GM21526 (cell line): ENCODE results near the gene CHAT.

Experiments
- ATAC-seq: cut with Tn5 transposase; IDR thresholded peaks from one replicate; pipeline ENCODE4 v1.9.1; 2021; ENCODE audit warnings: moderate library complexity; ENCODE audit not compliant: unreplicated experiment, low FRiP score

Gene CHAT

DNA sequence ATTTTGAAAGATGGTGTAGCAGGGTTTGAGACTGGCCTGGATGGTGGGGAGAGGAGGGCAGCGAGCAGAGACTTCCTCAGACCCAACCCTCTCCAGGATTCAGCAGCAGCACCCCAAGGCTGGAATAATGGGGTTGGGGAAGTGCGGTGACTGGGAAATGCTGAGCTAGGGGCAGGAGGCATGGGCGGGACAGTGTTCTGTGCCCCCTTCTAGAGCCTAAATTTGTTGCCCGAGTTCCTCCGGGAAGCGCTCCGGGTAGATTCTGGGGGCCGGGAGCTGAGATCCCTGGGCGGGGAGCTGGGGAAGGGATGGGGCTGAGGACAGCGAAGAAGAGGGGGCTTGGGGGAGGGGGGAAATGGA is at the start of gene CHAT:
Gene CHAT (plus strand): TSS at position 156 of the 360 bp plus-strand sequence. CDS start 153 bp downstream, at position 309.
- ATAC-seq = no peak

DNA sequence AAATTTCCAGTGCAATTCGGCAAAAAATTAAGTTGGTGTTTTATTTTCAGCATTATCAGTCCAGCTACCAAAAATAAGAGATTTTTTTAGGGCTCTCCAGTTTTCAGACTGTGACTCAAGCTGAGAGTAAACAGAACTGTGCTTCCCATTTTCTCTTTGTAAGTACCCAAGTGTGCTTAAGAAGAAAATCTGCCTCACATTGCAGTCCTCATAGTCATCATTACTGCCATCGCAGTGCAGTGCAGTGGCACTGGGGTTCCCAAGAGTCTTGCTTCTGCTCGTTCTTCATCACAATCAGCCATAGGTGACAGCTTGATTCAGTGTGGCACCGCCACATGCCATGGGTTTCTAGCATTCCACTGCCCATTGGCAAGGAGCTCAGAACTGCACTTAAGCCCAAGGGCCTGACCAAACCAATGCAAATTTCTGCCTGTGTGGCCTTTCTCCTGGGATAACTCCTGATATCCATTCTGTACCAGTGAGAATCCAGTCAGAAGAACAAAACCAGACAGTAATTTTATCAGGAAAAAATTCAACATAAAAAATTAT is 49.3 kb upstream of the CHAT start:
- ATAC-seq = no peak

DNA sequence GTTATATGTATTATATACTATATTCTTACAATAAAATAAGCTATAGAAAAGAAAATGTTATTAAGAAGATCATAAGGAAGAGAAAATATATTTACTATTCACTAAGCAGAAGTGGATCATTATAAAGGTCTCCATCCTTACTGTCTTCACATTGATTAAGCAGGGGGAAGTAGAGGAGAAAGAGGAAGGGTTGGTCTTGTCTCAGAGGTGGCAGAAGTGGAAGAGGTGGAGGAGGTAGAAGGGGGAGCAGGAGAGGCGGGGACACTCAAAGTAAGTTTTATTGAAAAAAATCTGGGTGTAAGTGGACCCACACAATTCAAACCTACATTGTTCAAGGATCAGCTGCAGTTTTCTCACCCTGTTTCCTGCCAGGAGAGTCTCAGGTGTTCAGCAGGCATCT is 46.0 kb upstream of the CHAT start:
- no peak for ATAC-seq

DNA sequence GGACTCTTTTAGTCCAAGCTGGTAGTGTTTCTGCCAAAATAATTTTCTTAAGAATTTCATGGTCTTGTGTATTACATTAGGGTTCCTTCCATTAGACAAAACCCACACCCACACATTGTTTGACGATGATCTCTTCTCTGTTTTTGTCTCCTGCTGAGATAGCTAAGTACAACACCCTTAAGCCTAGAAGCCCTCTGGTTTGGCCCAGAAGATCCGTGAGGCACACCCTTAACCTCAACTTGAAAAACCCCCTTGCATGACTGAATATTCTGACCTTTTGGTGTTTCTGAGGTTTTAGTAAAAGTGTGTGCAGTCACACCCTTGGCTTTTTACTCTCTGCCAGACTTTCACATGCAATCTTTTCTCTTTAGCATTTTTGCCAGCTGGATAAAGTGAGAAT is 45.6 kb upstream of the CHAT start:
- no peak for ATAC-seq

DNA sequence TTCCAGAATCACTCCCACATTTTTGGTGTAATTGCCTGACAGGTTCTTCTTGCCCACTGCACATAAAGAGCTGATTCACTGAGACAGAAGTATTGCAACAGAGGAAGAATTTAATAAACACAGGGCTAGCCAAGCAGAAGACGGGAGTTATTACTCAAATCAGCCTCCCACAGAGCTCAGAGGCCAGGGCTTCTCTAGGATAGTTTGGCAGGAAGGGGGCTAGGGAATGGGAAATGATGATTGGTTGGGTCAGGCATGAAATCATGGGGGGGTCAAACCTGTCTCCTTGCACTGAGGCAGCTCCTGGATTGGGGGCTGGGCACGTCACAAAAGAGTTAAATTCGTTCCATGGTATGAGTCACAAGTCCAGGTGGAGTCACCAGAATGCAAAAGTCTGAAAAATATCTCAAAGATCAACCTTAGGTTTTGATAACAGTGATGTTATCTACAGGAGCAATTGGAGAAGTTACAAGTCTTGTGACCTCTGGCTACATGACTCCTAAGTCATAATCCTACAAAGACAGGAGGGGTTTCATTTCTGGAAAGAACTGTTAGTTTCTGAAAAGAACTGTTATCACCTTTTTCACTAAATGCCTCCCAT is 44.7 kb upstream of the CHAT start:
- no peak for ATAC-seq

DNA sequence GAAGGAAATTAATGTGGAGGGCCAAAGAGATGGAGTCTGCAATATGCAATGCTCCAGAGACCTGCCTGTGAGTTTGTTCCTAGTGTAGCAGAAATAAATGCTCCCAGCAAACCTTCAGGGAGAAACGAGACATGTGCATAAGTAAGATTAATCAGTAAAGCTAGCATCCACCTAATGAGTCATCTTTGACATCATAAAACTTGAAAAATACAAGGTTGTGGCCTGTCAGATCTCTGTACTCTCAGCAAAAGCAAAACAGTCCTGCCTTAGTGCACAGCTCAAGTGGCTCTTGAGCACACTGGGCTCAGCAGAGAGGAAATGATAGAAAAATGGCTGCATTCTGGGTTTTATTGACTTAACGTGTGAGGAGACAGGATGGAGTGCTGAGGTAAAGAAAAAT is 42.4 kb upstream of the CHAT start:
- no peak for ATAC-seq

DNA sequence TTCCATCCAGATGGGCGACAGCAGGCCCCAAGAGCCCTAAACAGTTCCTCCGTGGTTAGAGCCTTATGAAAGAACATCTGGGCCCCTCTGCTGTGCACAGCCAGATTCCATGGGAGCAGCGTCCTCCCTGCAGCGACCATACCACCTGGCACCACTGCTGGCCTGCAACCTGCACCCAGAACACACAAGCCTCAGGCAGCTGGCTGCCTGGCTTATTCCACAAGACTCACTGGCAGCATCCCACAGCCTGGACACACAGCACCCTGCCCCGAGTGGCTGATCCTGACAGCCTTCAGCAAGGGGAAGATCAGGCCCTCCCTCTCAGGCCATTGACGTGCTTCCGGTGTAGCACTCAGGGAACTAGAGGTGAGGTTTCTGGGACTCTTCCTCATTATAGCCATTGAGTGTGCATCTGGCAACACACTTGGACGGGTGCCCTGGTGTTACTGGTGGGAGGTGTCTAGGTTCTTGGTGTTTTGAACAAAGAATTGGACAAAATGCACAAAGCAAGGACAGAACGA is 41.2 kb upstream of the CHAT start:
- ATAC-seq = no peak

DNA sequence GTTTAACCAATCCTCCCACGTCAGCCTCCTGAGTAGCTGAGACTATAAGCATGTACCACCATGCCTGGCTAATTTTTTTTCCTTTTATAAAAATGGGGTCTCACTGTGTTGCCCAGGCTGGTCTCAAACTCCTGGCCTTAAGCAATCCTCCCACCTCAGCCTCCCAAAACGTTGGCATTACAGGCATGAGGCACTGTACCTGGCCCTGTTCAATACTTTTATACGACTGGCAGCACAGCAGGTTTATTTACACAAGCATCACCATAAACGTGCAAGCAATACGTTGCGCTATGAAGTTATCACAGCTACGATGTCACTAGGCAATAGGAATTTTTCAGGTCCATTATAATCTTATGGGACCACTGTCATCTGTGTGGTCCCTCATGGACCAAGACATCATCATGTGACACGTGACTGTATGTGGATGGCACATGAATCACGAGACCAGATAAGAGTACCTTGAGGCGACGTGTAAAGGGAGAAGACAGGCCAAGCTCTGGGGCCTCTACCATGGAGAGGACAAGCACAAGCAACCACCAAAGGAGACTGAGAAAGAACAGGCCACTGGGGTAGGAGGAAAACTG is 38.3 kb upstream of the CHAT start:
- no peak for ATAC-seq

DNA sequence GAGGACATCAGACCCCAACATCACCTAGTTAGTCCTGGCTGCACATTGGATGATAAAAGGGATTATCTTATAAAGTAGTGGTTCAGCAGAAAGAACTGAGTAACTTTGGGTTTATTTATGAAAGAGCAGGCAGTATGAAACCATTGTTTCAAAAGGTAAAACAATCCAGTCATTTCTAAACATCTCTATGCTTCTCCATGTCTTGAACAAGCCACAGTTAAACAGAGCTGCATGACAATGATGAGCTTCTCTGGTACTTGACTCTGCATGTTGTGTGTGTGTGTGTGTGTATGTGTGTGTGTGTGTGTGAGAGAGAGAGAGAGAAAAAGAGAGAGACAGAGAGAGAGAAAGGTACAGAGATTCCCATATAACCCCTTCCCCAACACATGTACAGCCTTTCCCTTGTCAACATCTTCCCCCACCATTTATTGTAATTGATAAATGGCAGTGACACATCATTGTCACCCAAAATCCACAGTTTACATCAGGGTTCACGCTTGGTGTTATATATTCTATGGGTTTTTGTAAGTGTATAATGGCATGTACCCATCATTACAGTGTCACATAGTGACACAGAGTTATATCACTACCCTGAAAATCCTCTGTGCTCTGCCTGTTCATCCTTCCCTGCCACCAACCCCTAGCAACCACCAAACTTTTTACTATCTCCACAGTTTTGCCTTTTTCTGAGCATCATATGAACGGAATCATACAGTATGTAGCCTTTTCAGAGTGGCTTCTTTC is 36.5 kb upstream of the CHAT start:
- ATAC-seq = no peak

DNA sequence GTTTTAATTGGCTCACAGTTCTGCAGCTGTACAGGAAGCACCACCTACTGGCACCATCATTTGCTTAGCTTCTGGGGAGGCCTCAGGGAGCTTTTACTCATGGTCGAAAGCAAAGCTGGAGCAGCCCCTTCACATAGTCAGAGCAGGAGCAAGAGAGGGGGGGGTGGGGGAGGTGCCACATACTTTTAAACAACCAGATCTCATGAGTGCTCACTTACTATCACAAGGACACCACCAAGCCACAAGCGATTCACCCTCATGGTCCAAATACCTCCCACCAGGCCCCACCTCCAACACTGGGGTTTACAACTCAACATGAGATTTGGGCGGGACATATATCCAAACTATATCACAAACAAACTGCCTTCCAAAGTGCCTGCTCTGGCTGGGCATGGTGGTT is 35.4 kb upstream of the CHAT start:
- ATAC-seq = no peak

DNA sequence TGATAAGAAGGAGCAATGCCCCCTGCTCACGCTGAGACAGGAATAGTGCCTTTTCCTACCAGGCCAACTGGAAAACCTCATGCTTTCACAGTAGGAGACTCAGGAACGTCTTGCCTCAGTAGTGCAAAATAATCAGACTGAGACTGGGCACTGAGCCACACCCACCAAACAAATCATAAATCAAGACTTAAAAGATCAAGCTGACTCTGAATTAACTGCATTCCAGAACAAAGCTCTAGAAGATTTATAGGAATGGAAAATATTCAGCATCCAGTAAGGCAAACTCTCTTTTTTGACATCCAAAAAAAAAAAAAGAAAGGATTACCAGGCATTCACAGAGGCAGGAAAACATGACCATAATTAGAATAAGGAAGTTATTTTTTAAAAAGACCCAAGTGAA is 34.2 kb upstream of the CHAT start:
- ATAC-seq = no peak

DNA sequence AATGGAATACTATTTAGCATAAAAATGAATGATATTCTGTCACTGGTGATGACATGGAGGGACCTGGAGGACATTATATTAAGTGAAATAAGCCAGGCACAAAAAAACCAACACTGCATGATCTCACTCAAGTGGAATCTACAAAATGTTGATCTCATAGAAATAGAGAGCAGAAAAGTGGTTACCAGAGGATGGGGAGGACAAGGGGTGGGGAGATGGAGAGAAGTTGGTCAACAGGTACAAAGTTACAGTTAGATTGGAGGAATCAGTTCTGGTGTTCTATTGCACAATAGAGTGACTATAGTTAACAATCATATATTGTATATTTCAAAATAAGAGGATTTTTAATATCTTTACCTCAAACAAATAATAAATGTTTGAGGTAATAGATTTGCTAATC is 28.4 kb upstream of the CHAT start:
- ATAC-seq = no peak

DNA sequence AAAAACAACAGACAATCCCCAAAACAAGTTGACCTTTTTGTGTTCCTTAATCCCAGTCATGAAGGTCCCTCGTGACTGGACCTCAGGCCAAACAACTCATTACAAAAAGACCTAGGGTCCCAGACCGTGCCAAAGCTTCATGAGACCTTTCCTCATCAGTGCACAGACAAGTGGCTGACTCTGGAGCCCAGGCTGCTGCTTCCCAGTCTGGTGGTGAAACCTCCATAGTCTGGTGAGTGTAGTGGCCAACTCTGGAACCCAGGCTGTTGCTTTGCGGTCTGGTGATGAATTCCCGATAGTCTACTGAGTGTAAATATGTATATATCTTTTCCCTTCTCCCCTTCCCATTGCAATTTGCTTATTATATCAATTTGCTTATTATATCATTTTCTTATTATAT is 25.9 kb upstream of the CHAT start:
- no peak for ATAC-seq

DNA sequence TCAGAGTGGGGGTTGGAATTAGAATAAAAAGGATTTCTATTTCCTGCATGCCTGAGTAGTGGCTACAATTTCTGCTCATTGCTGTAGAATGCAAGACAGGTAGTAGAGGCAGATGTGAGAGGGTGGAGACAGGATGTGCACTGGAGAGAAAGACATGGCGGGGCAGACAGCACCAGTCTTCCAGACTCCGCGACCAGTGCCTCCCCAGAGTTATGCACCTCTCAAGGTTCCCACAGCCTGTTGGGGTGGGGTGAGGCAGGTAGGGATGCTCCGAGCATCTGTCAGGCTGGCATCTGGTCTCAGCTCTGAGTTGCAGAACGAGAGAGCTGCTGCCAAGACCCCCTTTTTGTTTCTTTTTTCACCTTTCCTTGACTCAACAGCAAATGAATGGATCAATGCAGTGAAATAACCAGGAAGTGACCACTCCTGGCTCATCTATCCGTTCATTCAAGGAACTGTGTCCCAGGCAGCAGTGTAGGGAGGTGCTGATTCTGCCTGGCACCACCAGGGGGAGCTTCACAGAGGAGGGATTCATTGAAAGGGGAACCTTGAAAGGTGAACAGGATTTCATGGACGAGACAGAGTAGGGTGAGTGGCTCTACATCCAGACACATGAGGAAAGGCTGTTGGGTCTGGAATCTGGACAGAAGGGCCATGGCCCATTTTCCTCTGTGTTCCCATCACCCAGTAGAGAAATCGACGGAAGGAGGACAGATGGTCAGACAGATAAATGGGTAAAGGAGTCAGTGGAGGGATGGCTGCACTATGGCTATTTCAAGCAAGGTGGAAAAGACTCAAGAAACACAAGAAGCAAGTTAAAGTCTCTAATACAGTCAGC is 20.9 kb upstream of the CHAT start:
- no peak for ATAC-seq

DNA sequence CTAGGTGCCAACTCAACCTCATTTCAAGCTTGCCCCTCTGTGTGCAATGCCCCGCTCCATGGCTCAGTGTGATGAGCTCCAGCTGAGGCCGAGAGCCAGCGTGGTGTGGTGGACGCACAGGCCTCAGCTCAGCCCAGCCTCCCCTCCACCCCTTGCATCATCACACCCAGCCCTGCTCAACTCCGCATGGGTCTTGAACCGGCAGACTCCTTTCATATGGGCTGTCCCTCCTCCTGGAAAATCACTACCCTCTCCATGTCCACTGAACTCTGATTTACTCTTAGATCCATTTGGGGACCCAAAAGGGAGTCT is 20.3 kb upstream of the CHAT start:
- ATAC-seq = no peak

DNA sequence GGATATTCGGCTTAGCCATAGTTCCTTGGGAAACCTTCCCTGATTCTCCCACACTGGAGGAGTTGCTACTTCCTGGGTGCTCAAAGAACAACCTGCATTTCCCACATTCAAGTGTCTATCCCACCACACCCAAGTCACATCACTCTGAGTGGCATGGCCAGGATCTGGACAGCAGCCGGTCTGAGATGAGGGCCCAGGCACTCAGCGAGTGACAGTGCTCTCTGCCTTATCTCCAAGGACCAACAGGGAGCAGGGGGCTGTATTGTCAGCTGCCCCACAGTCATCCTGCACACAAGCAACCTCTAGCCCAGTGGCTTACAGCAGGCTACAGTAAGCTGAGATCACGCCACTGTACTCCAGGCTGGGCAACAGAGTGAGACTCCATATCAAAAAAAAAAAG is 19.8 kb upstream of the CHAT start:
- no peak for ATAC-seq

DNA sequence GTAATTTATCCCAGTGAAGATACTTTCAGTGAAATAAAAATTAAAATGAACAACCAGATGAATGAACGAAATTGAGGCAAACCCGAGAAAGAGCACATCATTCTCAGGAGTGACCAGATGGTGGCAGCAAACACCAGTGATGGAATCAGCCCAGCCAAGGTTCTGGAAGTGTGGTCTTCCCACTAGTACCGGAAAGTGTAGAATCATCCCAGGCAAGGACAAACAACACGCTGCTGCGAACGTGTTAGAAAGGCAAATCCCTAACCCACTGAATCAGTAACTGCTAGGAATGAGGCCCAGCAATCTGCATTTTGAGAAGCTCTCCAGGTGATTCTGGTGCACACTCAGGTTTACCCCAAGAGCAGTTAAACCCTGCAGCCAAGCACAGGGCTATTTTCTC is 19.2 kb upstream of the CHAT start:
- ATAC-seq = no peak

DNA sequence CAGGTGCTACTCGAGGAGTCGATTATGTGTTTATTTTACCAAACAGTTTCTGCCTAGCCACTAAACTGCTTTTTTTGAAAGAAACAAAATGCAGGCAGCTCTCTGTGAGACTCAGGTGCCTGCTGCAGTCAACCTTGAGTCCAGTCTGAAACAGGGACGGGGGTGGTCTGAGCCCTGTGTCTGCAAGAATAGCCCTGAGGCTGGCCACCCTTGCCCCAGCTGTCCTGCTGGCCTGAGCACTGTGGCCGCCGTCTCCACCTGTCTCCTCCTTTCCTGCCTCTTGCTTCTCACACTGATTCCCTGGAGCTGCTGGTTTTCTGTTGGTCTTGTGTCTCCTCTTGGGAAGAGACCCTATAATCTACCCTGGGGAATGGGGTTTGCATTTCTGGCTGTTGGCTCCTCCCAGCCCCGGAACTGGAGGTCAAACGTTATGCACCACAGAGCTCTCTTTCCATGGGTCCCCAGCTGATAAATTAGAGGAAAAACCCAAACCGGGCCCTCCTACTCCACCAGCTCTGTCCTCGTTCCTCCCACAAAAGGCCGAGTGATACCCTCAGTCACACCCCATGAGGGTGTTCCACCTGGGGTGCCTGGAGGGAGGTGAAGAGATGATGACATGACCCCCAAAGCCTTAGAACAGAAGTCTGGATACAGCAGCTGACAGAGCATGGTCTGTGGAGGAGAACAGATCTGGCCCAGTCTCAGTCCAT is 18.7 kb upstream of the CHAT start:
- no peak for ATAC-seq

DNA sequence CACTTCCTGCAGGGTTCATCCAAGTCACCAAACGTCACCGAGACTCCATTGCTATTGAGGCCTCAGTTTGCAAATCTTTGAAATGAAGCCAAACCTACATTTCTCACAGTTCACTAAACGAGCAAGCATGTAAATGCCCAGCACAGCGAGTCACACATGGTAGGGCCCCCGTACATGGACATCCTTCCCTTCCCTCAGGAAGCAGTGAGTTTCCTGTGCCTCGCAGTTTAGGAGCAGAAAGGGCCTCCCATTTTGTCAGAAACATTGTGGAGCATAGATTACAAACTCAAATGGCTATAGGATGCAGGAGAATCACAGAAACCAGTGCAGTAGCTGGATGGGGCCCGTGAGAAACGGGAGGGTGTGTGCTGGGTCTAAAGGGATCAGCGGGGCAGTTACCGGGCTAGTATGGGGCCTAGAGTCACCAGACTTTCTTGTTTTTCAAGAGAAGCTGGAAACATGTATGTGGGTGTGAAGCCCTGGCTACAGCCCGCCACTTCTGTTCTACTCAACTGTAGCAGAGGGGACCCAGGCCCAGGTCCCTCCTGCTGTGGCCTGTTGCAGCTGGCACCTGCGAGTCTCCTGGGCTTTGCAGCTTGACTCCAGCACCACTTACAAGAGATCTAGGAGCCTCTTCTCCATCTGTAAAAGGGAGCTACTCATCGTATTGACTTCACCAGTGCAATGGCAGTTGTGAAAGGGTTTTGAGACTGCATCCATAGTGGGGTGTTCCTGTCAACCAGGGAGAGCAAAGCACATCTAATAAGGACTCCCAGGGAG is 17.9 kb upstream of the CHAT start:
- ATAC-seq = no peak

DNA sequence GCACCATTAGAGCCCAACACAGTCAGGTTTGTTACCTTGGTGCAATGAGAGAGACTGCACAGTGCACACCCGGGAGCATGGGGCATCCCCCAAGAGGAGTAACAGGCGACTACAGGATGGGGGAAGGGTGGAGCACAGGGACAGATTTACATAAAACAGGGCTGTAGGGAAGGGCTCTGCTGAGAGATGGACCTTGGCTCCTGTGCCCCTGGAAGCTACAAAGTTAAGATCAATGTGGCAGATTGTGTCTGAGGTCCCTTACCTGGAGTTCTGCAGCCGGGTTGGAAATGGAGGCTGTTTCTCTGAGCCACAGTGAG is 17.4 kb upstream of the CHAT start:
- ATAC-seq = no peak
